IMR-90 (cell line): ENCODE measurements around the gene CEP95.

Experiments used
- BHLHE40 ChIP-seq: fragments of 150-350 bp; IDR thresholded peaks from 2 replicates; pipeline ENCODE4 v1.6.1; 2016; ENCODE audit warnings: mild to moderate bottlenecking, low read depth, low read length
- CHD1 ChIP-seq: IDR thresholded peaks from 2 replicates; pipeline ENCODE4 v1.6.1; 2012; ENCODE audit warnings: low read depth, low read length, improper control_type of control experiment
- FOS ChIP-seq: fragments of 150-350 bp; IDR thresholded peaks from 2 replicates; pipeline ENCODE4 v1.6.1; 2016; ENCODE audit warnings: low read depth, low read length
- MAFK ChIP-seq: IDR thresholded peaks from 2 replicates; pipeline ENCODE4 v1.6.1; 2012; ENCODE audit warnings: low read depth, low read length, improper control_type of control experiment
- MAZ ChIP-seq: IDR thresholded peaks from 2 replicates; pipeline ENCODE4 v1.6.1; 2012; ENCODE audit warnings: low read depth, mild to moderate bottlenecking, low read length, improper control_type of control experiment, moderate library complexity, borderline replicate concordance
- POLR2A ChIP-seq: IDR thresholded peaks from 2 replicates; pipeline ENCODE4 v1.6.1; 2012; ENCODE audit warnings: mild to moderate bottlenecking, low read depth, low read length
- SMC3 ChIP-seq: fragments of 150-350 bp; IDR thresholded peaks from 2 replicates; pipeline ENCODE4 v1.6.1; 2016; ENCODE audit warnings: low read depth, mild to moderate bottlenecking, antibody characterized with exemption, low read length, moderate library complexity
- USF2 ChIP-seq: fragments of 150-350 bp; IDR thresholded peaks from 2 replicates; pipeline ENCODE4 v1.6.1; 2017; ENCODE audit warnings: mild to moderate bottlenecking, antibody characterized with exemption, low read length, low read depth
- TF ChIP-seq, protein P1 (sequence below): conservative IDR thresholded peaks from 2 replicates; pipeline ENCODE4 v1.5.1; 2012; ENCODE audit warnings: mild to moderate bottlenecking, low read depth, low read length, improper control_type of control experiment

DNA sequence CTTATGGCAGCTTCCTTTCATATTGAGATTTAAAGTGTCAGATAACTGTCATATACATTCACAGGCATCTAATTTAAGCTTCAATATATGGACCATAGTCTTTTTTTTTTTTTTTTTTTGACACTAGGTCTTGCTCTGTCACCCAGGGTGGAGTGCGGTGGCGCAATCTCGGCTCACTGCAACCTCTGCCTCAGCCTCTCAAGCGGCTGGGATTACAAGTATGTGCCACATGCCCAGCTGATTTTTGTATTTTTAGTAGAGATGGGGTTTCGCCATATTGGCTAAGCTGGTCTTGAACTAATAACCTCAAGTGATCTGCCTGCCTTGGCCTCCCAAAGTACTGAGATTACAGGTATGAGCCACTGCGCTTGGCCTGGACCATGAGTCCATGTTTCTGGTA lies 13.6 kb downstream of the CEP95 start:
- TF ChIP-seq POLR2A (no peak; the same call in 1 of the 2 replicates), MAFK (no peak), MAZ (no peak), CHD1 (no peak), BHLHE40 (no peak), FOS (no peak), USF2 (no peak), SMC3 (no peak)
- TF ChIP-seq, protein P1, sequence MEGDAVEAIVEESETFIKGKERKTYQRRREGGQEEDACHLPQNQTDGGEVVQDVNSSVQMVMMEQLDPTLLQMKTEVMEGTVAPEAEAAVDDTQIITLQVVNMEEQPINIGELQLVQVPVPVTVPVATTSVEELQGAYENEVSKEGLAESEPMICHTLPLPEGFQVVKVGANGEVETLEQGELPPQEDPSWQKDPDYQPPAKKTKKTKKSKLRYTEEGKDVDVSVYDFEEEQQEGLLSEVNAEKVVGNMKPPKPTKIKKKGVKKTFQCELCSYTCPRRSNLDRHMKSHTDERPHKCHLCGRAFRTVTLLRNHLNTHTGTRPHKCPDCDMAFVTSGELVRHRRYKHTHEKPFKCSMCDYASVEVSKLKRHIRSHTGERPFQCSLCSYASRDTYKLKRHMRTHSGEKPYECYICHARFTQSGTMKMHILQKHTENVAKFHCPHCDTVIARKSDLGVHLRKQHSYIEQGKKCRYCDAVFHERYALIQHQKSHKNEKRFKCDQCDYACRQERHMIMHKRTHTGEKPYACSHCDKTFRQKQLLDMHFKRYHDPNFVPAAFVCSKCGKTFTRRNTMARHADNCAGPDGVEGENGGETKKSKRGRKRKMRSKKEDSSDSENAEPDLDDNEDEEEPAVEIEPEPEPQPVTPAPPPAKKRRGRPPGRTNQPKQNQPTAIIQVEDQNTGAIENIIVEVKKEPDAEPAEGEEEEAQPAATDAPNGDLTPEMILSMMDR, result no peak
